ENCODE data around the gene CCDC142.
"Not testable (repeated sequence)": the region's sequence is repeated elsewhere in the genome, so short reads cannot be mapped to it uniquely, and the experiment has no call there.

CCDC142 gene

DNA sequence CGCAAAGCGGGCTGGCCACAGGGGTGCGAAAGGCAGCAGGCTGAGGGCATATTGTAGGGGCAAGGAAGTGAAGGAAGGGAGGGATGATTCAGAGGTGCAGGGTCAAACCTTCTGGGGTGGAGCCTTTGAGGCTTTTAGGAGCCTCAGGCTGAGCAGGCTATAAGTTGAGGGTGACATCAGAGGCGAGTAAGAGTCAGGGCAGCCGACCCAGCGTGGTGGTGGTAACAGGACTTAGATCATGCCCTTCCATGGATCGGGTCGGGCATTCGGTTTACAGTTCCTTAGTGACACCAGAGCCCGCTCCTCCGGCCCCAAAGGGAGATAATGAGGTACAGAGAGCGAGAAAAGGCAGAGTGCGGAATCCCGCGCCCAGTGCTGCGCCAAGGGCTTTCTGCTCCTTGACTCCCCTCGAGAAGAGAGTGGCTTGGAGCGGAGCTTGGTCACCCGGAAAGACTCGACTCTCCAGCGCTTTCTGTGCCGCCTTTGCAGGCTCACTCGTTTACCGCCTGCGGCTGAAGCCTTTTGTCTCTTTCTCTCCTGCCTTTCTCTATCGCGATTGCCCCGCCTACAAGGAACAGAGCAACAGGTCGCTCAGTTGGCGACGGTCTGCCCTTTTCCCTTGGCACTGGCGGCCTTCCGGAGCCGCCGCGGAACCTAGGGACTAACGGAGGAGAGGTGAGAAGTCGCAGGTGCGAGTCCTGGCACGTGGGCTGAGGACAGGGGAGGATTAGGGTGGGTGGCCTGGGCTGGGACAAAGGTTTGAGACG lies 15.9 kb upstream of the CCDC142 start:
- no peak for DNase-seq (ENCODE audit: low read depth)

DNA sequence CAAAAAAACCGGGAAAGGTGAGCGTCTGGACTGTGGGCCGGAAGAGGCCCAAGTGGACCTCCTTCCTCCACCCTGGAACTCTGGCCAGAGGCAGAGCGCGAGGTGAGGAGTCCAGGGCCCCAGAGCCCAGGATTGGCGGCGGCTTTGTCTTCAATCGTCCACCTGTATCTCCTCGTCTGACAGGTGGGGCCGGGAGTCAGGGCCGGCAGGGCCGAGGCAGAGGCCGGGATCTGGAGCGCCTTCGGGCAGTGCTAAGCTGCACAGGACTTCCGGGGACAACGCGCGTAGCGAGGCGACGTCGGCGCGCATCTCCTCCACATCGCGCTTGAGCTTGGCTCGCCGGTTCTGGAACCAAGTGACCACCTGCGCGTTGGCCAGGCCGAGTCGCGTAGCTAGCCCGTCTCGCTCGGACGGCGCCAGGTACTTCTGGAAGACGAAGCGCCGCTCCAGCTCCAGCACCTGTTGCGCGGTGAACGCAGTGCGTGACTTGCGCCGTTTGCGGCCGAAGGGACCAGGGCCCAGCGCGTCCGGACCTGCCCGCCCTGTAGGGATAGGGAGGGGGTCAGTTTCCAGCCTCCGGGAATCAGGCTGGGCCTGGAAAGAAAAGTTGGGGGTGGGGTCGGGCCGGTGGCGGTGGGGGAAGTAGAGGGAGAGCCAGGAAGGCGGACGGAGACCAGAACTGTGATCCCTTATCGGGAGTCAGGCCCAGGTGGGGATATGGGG lies 15.1 kb upstream of the CCDC142 start:
- no peak for DNase-seq (ENCODE audit: low read depth)

DNA sequence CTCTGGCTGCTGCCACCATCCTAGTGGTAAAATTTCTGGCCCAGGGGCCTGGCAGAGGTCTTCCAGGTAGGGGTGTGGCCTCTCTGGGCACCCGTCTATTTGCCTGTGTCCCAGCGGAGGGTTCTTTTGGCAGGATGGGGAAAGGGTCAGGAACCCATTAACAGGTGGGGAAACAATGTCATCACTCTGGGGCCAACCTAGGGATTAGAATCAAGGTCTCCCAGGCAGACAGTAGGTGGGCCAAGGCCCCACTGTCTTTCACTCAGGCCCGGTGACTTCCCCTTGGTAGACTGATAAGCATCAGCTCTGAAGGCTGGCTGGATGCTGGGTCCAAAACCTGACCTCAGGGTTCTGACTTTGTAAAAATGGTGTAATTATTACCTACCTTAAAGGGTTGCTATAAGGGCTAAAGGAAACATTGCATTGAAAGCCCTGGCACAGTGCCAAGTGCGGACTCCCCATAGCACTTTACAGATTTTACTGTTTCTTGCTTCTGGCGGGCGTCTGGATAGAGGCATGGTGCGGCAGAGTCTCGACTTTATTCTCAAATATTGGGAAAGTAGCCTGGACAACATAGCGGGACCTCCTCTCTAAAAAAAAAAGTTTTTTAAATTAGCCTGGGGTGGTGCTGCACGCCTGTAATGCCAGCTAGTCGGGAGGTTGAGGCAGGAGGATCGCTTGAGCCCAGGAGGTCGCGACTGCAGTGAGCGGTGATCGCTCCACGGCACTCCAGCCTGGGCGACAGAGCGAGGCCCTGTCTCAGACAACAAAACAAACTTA lies 14.4 kb upstream of the CCDC142 start:
- DNase-seq (ENCODE audit: low read depth), result no peak

DNA sequence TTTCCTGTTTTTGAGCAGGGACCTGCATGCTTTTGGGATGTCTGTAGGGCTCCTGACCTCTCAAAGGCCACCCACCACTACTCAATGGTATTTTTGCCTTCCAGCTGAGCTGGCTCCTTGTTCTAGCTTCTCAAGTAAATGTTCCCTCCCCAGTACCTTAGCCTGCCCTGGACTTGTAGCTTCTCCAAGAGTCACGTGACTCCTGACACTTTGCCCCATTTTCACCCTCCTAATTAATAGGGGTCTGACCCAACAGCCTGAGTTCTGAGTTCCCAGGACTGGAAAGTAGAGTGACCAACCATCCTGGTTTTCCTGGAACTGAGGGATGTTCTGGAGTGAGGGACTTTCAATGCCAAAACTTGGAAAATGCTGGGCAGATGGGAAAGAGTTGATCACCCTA lies 12.6 kb upstream of the CCDC142 start:
- DNase-seq (ENCODE audit: low read depth), result no peak

DNA sequence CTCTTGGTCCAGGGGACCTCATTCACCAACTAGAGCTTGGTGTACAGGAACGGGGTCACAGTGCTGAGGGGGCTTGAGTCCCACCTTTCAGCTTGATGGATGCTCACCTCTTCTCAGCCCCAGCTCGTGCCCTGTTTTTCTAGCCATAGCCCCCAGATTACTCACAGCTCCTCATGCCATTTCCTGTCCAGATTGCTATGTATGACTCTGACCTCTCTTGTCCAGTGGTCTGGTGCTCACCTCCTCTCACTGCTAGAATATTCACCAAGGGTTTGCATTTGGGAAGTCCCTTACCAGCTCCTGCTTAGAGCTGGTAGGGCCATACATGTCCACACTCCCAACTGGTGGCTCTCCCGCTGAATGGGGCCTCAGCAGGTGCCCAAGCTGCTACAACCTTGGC lies 10.7 kb upstream of the CCDC142 start:
- DNase-seq (ENCODE audit: low read depth), result no peak

DNA sequence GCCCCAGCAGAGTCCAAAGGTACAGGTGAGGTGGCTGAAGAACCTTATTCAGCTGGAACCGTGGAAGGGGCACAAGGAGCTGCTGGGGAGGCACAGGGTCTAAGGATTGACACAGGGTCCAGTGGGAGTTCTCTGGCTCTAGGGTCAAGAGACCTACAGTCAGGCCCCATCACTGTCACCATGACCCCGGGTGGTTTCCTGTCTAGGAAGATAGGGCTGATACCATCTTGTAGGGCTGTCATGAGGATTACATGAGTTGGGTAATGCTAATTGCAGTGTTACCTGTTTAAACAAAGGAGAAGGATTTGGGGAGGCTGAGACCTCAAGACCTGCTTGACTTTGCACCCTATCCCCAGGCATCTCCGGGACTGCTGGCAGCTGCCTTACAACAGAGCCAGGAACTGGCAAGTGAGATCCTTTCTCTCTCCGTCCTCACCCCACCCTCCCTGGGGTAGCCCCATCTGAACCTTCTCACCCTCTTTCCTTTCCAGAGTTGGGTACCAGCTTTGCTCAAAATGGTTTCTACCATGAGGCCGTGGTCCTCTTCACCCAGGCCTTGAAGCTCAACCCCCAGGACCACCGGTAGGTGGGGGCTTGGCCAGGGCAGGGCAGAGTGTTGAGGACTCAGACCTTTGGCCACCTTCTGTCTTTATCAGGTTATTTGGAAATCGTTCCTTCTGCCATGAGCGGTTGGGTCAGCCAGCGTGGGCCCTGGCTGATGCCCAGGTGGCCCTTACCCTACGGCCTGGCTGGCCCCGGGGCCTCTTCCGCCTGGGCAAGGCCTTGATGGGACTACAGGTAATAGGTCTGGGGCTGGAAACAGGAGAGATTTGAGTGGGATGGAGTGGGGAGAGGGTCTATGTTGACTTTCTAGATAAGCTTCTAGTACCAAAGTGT lies 9.1 kb upstream of the CCDC142 start:
- DNase-seq (ENCODE audit: low read depth), result no peak

DNA sequence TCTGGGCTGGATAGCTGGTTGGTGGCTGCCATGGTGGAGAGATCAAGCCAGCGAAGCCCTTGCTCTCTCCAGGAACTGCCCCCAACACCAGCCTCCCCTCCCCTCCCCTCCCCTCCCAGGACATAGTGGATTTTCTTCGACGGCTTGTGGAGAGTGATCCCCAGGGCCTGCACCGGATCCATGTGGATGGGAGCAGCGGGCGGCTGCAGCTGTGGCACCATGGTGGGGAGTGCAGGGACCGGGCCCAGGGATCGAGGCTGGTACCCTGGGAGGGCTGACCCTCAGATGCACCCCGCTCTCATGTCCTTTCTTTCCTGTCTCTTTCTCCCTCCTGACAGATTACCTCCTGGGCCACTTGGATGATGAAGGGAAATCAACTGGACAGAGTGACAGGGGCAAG lies 7.1 kb upstream of the CCDC142 start:
- DNase-seq (ENCODE audit: low read depth), result no peak

DNA sequence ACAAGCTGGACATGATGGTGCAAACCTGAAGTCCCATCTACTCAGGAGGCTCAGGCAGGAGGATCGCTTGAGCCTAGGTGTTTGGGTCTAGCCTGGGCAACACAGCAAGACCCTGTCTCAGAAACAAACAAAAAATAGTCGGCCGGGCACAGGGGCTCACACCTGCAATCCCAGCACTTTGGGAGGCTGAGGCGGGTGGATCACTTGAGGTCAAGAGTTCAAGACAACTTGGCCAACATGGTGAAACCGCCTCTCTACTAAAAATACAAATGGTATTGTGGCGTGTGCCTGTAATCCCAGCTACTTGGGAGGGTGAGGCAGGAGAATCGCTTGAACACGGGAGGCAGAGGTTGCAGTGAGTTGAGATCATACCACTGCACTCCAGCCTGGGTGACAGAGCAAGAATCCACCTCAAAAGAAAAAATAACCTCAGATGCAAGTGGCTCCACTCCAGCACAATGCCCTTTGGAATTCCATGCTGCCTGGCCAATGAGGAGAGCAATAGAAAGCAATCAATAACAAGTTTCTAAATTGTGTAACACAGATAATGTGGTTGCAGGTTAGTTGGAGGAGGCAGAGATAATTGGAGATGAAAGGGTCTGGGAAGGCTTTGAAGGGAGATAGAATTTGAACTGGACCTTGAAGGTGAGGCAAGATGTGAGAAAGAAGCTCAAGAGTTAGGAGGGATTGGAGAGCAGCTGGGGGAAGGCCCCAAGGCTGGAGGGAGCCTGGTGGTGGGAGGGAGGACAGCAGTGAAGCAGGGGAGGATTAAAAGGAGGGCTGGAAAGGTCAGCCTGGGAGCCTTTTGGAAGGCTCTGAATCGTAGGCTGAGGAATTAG lies 6.1 kb upstream of the CCDC142 start:
- no peak for DNase-seq (ENCODE audit: low read depth)

DNA sequence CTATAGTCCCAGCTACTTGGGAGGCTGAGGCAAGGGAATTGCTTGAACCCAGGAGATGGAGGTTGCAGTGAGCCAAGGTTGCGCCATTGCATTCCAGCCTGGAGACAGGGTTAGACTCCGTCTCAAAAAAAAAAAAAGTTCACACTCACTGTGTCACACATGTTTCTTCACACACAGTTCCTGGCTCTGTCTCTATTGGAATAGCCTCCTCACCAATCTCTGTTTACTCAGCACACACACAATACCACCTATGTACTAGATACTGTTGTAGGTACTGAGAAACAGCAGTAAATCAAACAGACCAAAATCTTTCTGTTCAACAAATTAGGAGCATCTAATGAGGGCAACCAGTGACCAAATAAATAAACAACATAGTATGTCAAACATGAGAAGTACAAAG lies 3.3 kb upstream of the CCDC142 start:
- no peak for DNase-seq (ENCODE audit: low read depth)

DNA sequence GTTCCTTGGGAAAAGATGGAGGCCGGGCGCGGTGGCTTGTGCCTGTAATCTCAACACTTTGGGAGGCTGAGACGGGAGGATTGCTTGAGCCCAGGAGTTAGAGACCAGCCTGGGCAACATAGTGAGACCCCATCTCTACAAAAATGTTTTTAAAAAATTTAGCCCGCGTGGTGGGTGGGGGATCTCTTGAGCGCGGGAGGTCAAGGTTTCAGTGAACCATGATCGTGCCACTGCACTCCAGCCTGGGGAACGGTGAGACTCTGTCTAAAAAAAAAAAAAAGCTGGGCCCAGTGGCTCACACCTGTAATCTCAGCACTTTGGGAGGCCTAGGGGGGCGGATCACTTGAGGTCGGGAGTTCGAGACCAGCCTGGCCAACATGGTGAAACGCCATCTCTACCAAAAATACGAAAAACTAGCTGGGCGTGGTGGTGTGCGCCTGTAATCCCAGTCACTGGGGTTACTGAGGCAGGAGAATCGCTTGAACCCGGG lies 922 bp upstream of the CCDC142 start:
- not testable (repeated sequence) for DNase-seq (ENCODE audit: low read depth)

DNA sequence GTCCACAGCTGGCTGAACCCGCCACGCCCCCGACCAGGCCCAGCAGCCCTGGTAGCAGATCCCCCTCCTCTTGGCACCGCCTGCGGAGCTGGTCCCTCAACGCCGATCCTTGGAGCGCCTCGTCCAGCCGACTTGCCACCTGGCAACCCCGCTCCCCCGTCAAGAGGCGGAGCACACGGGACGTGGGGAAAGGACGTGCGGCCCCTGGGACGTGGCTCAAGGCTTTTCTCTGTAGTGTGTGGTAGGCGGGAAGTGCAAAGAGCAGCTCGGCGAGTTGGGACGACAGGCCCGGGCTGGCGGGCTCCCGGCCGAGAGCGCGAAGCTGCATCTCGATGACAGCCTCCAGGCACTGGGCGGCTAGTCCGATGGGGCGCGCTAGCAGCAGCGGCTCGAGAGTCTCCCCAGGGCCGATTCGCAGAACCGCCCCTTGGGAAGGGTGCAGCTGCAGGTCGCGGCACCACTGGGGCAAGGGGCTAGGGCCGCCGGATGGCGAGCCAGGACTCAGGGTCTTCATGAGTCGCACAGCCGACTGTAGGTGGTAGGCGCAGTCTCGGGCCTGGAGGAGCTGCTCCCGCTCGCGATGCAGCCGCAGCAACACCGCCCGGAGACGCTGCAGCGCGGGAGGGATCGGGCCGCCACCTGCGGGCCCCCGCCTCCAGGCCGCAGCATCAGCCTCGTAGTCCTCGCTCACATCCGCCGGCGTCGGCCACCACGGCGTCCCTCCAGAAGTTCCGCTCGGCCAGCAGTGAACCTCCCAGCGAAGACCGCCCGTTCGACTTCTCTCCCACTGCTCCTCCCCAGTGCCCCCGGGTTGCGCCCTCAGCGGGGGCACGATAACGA lies 617 bp downstream of the CCDC142 start:
- DNase-seq (ENCODE audit: low read depth), result no peak

DNA sequence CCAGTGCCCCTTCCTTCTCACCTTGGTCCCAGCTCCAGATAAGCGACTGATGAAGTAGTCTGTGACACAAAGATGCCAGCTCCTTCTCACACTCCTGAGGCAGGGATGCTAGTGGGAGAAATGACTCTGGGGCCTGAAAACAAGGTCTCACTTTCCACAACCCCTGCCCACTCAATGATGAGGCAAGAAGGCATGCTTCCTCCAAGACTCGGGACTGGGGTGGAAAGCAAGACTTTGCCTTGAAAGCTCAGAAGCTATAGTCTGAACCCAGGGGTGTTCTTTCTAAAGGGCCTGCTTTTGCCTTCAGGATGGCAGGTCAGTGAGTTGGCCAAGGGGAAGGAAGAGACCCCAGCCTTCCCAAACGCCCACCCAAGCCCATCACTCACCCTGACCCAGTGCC lies 1.4 kb downstream of the CCDC142 start:
- no peak for DNase-seq (ENCODE audit: low read depth)

DNA sequence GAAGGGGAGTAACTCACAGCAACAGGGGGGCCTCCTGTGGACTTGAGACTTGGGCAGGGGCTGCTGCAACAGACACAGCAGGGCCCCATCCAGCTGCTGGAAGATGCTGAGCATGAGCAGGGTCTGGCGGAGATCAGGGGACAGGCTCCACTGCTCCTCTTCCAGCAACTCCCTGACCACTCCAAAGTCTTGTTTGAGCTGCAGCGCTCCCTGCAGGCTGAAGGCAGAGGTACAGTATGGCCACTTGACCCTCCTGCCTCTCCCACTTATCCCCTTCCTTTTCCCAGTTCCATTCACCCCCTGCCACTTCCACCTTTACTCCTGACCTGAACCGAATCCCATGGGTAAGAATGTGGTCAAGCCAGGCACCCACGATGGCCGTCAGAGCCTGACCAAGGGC lies 7.9 kb downstream of the CCDC142 start:
- no peak for DNase-seq (ENCODE audit: low read depth)

DNA sequence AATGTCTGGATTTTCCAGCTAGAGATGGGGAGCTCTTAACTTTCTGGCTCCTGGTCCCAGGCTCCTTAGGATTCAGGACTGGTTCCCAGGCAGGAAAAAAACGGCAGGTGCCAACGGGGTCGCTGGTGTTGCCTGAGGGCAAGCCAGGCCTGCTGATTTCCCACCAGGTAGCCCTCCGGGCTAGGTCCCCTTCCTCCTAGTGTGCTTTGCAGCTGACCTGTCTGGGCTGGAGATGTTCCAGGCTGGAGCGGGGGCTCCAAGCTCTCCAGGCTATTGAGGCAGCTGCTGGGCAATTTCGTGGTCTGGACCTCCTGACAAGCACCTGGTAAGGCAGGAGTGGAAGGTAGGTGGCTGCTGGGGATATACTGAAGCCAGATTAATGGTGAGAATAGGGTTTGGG lies 8.3 kb downstream of the CCDC142 start:
- no peak for DNase-seq (ENCODE audit: low read depth)

DNA sequence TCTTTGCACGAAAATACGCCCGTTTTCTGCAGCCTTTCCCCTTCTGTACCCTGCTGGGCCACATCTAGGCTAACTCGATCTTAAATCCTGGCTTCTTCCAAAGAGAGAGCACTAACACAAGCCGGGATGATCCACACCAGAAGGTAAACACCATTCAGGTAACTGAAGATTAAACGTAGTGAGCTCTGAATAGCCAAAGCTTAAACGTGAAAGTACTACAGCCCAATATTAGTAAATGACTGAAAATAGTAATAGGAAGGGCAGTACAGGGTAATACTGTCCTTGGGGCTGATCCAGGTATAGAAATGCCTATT lies 9.9 kb downstream of the CCDC142 start:
- DNase-seq (ENCODE audit: low read depth), result no peak

DNA sequence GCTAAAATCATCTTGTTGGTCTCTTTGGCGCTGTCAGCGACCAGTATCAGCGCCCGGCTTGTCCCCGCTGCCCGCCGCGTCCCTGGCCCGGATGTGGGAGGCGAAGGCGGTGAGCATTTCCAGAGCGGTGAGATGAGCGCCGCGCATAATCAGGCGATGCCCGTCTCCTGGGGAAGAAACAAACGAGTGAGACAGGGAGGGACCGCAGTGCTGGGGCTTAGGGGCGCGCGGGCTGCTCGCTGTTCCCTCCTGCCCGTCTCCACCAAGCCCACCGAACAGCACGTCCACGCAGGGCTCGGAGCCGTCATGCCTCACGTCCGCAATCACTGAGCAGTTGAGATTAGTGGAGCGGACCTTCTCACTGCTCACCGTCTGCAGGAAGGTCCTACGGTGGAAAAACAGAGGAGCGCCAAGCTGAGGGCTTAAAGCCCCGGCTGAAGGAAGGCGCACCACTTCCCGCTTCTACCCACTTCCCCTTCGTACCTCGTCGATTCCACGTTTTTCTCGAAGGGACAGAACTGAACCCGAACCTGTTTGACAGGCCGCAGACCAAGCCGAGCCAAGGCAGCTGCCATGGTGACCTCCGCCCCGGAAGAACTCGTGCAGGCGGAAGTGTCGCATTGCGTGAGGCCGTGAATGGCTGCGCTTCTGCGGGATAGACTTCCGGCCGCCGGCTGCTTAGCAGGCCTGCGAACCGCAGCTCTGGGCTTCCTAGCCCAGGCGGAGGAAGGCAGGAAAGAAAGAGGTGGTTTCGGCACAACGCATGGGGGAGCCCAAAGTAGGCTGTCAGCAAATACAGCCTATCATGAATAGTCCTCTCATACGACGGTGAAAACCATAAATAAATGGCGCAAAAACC lies 10.5 kb downstream of the CCDC142 start, which contains the start of gene MRPL53:
Gene MRPL53, minus strand, starts transcription at position 595 of the 859 bp plus-strand sequence. Its CDS starts 20 bp downstream, at position 575.
- DNase-seq (ENCODE audit: low read depth), result peak; percentile 99

DNA sequence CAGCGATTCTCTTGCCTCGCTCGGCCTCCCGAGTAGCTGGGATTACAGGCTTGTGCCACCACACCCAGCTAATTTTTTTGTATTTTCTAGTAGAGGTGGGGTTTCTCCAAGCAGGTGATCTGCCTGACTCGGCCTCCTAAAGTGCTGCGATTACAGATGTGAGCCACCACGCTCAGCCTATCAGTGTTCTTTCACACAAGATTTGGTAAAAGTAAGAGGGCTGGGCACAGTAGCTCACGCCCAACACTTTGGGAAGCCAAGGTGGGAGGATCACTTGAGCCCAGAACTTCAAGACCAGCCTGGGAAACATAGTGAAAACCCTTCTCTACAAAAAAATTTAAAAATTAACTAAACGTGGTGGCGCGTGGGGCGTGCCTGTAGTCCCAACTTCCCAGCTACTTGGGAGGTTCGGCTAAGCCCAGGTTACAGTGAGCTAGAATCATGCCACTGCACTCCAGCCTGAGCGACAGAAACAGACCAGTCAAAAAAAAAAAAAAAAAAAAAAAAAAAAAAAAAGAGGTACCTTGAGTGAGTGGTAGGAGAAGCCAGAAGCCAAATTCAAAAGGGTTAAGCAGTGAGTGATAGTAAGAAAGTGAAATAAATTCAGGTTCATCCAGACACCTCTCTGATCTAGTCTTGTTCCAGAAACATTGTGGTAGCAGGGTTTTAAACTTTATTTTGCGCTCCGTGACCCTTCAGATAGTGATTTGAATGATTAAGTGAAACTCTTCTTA lies 11.3 kb downstream of the CCDC142 start:
- no peak for DNase-seq (ENCODE audit: low read depth)

DNA sequence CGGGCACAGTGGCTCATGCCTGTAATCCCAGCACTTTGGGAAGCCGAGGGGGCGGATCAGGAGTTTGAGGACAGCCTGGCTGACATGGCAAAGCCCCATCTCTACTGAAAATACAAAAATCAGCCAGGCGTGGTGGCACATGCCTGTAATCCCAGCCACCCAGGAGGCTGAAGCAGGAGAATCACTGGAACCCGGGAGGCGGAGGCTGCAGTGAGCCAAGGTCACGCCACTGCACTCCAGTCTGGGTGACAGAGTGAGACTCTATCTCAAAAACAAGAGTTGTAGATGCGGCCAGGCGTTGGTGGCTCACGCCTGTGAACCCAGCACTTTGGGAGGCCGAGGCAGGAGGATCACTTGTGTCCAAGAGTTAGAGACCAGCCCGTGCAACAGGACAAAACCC lies 12.1 kb downstream of the CCDC142 start:
- DNase-seq (ENCODE audit: low read depth), result not testable (repeated sequence)

All from activated T-cell treated with anti-CD3 and anti-CD28 coated beads for 1 hour (primary cell).